Measurements from ENCODE around the gene RAB40B. TPM values are rescaled to one million over a fixed set of nuclear protein-coding genes. Genes with fewer than 3 reads are reported as not detected.
A peak's percentile ranks its signal among the peaks of the same experiment; 100 is the strongest.

RAB40B gene
- total RNA-seq, 1 donor from 2014 or later, result 45.5 TPM

DNA sequence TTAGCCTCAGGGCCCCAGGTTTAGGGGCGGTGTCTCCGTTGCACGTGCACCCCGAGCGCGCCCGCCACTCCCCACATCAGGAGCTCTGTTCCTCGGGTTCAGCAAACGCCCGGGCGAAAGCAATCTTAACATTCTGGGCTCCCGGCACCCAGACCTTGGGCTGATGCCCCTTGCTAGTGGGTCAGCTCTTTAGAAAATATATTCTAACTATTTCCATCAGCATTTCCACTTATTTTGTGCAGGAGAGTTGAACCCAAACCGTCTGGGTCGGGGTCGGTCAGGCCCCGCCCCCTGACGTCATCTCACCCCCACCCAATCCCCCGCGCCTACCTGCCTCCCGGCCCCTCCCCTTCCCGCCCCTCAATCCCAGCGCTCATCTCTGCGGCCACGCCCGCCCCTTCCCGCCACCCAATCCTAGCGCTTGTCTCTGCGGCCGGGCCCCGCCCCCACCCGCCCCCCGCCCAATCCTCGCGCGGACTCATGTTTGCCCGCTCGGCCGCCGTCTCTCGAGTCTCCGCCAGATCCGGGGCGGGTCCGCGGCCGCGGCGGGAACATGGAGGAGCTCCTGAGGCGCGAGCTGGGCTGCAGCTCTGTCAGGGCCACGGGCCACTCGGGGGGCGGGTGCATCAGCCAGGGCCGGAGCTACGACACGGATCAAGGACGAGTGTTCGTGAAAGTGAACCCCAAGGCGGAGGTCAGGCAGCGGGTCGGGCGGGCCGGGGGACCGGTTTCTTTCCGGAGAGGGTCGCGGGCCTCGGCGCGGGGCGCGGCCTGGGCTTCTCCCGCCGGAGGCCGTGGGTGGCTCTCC, 17.9 kb upstream of the RAB40B start, which contains the start of gene FN3KRP:
TSS of gene FN3KRP (plus strand) at position 504 of the 808 bp plus-strand sequence. CDS start at position 554, 50 bp downstream.
- DNase-seq (ENCODE audit: low read depth), result peak; percentile 96

DNA sequence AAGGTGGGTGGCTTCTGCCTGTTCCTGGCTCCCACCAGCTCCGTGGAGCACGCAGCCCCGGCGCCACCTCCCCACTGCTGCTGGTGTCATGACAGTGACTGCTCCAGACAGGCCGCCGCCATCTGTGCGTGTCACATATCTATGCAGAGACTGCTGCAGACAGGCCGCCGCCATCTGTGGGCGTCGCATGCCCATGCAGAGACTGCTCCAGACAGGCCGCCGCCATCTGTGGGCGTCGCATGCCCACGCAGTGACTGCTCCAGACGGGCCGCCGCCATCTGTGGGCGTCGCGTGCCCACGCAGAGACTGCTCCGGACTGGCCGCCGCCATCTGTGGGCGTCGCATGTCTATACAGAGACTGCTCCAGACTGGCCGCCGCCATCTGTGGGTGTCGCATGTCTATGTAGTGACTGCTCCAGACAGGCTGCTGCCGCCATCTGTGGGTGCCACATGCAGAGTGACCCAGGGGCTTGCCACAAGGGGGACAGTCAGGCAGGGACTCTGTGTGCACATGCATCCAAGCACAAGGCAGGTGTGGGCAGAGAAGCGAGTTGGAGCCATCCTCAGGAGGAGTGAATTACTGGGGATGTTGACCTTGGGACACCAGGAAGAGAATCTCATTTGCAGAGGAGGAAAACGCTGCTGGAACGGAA, 14.7 kb upstream of the RAB40B start:
- no peak for DNase-seq (ENCODE audit: low read depth)

DNA sequence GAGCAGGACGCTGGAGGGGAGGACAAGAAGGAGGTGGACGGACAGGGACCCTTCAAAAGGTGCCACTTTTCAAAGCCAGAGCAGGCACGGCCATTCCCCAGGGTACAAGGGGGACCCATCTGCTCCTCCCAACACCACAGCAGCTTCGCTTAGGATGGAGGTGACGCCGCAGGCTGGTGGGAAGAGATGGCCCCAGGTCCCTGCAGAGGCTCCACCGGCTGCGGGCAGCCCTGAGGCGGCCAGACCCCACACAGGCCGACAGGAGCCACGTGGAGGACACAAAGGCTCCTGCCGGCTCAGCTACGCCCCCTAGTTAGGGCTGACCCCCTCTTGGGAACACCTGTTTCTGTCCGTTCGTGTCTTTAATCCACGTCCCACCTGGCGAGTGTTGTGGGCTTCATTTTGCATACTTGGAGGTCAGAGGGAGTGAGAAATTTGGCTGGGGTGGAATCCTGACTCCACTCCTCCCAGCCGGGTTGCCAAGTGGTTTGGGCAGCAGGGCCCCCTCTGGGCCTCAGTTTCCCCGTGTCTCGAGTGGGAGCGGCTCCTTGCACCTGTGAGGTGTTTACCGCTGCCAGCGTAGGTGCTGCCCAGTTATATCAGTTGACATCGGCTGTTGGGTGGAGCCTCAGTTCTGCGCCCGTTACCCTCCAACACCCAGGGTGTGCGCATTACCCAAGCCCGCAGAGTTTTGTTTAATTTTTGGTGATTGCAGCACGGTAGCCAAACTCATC, 12.2 kb upstream of the RAB40B start:
- peak; percentile 80 for DNase-seq (ENCODE audit: low read depth)

DNA sequence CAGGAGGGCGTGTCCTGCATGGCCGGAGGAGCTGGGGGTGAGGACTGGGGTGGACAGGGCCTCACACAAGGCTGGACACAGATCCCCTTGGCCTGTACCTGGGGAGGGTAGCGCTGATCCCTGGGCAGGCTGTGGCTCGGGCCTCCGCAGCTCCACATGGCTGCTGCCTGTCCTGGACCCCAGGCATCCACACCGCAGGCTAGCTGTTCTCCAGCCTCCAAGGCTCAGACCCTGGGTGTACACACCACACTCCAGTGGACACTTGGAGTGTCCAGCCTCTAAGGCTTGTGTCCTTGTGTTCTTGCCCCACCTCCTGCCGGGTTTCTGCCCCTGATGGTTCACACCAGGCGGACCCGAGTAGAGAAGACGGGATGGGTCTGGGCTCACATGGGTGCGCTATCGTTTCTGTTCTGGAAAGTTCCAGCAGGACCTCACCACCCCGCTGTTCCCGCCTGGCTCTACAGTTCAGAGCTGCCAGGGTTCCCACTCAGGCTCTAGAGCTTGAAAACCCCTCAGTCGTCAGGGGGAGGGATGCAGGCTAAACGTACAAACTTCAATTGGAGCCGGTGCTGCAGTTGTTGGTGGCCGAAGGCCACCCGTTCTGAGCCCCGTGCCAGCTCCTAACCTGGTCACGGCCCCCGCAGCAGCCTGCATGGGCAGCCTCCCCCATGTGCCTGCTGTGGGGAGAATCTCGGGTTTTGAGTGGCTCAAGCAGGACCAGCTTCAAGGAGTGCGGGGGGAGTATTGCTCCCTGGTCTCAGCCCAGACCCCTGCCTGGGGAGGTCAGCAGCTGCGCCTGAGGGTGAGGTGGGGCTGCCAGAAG, 11.4 kb upstream of the RAB40B start:
- no peak for DNase-seq (ENCODE audit: low read depth)

DNA sequence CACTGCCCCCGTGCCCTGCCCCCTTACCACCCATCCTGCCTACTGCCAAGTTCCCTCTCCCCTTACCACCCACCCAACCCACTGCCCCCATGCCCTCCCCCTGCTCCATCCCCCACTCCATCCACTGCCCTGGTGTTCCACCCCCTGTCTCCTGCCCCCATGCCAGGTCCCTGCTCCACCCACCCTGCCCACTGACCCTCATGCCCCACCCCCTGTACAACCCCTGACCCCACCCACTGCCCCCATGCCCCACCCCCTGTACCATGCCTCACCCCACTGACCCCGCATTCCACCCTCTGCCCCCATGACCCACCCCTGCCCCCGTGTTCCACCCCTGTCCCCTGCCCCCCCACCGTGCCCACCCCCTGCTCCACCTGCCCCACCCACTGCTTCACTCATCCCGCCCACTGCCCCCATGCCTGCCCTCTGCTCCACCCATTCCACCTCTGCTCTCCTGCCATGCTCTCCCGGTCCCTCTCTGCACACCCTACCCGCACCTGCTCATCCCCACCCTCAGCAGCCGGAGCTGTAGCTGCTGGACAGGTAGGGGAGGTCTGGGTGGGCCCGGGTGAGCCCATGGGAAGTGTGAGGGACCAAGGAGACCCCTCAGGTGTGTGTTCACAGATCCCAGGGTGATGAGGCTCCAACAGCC, 10.7 kb upstream of the RAB40B start:
- DNase-seq (ENCODE audit: low read depth), result no peak

DNA sequence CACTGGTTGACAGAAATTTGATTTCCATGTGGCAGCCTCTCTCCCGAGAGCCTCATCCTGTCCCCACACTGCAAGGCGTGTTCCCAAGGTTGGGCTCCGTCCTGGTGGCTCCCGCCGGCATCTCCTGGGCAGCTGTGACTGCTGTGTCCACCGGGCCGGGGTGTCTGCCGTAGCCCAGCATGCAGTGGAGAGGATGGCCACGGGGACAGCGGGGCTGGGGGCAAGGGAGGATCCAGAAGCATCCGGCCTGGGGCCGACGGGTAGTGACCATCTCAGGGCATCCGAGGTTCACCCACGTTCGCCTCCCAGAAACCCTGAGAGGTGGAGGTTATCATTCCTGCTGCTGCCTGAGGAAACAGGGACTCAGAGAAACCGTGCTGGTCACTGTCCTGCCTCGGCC, 7.3 kb upstream of the RAB40B start:
- no peak for DNase-seq (ENCODE audit: low read depth)

DNA sequence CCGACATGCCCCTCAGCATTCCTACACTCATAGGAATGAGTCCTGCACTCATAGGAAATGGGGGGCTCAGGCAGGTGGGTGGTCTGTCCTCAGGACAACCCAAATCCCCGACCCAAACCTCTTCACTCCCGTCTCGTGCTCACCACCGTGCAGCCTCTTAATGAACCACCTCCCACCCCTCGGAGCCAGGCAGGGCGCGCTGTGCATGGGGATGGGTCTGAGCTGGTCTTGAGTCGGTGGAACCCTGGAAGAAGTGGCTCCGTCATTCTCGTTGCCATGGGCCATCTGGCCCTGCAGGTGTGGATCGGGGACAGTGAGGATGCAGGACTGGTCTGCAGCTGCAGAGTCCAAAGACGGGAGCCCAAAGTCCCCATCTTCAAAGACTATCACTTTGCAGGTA, 6.4 kb upstream of the RAB40B start:
- DNase-seq (ENCODE audit: low read depth), result no peak

DNA sequence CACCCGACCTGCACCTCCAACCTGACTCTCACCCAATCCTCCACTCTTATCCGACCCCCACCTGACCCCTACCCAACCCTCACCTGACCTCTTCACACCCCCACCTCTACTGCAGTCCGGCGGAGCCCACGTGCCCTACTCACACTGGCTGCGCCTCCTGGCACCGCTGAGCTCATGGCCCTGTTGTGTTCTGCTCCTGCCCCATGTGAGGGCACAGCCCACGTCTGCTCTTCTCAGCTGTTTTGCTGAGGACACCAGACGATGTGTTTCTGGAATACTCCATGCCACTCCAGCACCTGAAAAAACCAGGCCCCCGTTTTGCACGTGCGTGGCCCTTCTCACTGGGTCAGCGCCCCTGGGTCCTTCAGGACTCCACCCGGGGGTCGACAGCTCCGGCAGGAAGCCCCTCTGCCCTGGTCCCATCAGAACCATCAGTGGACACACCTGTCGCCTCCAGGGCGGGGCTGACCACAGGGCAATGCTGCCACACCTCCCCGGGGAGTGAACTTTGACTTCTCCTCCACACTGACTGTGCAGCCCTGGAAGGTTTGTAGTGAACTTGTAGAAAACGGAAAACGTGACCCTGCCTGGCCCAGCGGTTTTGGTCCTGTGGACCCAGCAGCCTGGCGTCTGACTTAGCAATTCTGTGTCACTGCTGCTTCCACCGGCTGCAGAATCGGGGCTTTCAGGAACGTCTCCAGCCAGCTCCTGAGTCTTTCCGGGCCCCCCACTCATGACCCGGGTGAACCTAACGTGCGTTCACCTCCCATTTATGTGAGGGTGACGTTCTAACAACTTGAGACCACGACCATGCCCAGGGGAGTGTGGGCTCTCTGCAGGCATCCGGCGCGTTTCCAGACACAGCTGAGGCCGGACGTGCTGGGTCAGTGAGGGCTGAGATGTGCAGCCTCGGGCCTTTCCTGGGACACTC, 5.7 kb upstream of the RAB40B start:
- no peak for DNase-seq (ENCODE audit: low read depth)

DNA sequence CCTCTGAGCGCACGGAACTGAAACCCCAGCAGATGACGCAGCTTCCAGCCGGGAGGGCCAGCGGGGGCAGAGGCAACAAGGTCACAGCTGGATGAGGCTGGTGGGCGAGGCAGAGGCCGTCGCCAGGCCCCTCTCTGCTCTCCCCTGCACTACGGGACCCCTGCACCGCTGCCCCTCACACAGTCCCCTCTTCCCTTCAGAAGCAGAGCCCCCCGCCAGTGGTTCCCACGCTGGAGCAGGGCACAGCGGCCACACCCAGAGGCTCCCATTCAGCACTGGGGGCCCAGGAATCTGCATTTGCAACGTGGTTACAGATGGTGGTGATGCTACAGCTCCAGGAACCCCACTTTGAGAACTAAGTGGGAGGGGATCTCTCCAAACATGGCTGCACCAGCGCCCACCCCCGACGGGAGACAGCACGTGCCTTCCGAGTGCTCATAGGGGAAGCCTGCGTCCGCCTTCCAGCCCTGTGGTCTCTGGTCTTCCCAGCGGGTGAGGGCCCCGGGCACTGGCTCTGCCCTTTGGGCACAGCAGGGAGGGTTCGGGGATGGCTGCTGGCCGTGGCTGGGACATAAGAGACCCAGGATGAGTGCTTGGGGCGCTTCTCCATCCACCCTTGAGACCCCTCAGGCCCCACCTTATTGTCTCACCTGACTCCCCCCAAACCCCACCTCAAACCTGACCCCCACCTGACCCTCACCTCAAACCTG, 4.7 kb upstream of the RAB40B start:
- DNase-seq (ENCODE audit: low read depth), result no peak

DNA sequence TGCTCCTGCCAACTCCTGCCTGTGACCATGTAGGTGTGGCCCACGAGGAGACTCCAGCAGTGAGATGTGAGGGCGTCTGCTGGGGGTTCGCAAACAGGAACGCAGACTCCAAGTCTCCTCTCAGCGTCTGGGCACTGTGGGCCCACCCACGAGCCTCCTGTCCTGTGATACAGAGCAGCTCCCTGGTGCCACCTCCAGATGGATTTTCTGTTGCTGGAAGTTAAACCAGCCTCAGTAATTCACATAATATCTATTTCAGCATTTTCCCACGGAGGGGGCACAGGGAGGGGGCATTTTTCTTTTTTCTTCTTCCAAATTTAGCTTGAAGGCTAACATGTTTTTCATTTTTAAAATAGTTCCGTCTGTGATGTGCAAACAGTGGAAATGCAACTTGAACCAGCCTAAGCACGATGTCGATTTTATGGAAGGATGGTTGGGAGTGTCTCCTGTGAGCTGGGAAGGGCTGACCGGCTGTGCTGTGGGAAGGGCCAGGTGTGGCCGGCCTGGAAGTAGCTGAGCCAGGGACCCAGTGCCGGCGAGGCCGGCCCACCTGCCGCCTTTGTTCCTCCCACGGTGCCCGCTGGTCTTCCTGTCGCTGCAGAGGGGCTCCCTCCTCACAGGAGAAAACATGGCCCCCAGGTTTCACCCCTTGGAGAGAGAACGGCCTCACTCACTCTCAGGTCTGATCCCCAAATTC, 3.9 kb upstream of the RAB40B start:
- DNase-seq (ENCODE audit: low read depth), result no peak

DNA sequence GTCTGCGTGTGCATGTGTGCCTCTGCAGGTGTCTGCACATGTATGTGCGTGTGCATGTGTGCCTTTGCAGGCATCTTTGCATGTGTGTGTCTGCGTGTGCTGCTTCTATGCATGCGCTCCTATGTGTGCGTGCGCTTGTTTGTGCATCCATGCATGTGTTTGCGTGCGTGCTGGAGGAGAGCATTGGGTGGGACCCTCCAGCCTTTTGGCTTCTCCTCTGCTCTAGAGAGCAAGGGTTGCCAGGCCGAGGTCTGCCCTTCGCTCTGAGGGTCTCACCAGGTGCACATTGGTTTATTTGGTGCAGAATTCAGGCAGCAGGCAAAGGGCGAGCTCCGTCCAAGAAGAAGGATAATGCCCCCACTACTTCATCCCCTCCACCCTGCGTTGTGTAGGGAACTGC, 1.1 kb upstream of the RAB40B start:
- DNase-seq (ENCODE audit: low read depth), result no peak

DNA sequence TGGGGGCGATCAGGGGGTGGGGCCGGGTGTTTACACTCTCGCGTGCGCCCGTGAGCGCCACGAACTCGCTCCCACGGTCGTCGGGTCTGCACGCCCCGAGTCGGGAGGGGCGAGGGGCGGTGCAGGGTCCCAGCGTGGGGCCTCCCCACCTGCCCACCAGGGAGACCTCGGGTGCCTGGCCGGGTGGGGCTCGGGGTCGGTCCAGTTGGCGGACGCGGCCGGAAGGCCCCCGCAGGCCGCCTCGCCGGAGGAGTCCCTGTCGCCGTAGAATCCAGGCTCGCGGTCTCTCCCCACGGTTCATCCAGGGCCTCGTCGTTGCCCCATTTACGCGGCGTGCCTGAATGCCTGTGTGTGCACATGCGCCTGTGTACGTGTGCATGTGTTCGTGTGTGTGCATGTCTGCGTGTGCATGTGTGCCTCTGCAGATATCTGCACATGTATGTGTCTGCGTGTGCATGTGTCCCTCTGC, 510 bp upstream of the RAB40B start:
- DNase-seq (ENCODE audit: low read depth), result no peak

DNA sequence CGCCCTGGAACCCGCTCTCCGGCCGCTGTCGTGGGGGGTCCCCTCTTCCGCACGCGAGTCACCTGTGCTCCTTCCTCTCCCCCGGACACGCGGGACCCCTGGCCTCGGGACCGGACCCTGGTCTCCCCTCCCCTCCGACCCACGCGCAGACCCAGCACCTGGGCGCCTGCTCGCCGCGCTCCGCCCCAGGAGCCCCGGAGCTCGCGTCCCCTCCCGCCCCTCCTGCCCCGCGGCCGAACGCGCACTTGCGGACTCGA, 762 bp downstream of the RAB40B start:
- DNase-seq (ENCODE audit: low read depth), result no peak

DNA sequence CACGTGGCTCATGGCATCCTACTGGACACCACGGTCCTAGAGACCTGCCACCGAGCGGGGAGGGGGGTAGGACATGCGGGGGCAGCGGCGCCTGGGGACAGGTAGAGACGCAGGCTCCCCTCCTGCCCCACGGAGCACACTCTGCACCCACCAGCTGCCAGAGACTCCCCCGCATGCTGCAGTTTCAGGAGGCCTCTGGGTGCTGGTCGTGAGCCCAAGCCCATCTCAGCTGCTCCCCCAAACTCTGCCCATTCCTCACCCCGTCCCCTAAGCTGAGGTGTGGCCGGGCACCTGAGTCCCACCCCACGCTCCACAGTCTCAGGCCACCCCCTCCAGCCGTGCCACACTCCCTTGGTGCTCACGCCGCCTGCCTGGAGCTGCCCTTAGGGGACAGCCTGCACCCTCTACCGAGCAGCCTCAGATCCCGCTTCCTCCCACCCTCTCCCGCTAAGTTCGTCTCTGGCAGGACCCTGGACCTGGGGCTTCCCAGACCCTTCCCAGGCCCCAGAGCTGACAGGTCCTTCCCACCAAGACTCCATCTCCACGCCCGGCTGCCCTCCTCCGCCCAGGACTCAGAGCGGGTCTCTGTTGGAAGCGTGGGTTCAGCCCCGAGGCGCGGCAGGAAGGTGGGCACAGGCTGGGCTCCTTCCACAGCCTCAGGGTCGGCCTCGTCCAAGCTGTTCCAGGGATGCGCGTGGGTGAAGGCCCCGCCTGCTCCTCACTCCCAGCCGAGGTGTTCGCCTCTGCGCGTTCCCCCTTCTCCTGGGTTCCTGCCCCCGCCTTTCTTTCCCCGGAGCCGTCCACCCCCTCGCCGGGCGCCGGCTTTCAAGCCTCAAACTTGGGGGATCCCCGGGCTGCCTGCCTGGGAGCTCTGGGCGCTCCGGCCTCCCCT, 1.3 kb downstream of the RAB40B start:
- DNase-seq (ENCODE audit: low read depth), result no peak

DNA sequence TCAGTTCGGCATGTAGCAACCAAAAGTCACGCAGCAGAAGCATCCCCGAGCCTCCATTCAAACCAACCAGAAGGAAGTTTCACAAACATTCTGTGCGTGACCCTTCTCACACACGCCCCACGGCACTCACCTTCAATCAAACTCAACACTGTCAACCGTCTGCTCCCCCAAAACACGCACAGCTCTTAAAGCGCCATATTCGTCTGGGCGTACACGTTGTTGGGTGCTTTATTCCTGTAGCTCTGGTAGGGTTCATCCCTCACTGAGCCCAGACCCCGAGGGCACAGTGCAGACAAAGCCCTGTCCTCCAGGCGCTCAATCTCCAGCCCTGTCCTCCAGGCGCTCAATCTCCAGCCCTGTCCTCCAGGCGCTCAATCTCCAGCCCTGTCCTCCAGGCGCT, 2.2 kb downstream of the RAB40B start:
- no peak for DNase-seq (ENCODE audit: low read depth)

DNA sequence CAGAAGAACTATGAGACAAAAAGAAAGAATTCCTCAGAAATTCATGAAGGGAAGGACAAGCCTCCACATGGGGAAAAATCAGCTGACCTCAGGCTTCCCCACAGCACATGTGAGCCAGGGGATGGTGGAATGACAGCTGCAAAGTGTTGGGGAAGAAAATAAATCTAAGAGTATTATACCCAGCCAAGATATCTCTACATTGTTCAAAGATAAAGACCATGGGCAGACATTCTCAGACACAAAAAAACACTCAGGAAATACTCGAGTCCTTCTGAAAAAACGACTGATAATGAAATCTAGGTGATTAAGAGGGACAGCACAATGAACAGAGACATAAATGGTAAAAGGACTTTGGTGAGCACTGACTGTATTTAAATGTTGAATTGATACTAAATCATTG, 3.9 kb downstream of the RAB40B start:
- DNase-seq (ENCODE audit: low read depth), result no peak

DNA sequence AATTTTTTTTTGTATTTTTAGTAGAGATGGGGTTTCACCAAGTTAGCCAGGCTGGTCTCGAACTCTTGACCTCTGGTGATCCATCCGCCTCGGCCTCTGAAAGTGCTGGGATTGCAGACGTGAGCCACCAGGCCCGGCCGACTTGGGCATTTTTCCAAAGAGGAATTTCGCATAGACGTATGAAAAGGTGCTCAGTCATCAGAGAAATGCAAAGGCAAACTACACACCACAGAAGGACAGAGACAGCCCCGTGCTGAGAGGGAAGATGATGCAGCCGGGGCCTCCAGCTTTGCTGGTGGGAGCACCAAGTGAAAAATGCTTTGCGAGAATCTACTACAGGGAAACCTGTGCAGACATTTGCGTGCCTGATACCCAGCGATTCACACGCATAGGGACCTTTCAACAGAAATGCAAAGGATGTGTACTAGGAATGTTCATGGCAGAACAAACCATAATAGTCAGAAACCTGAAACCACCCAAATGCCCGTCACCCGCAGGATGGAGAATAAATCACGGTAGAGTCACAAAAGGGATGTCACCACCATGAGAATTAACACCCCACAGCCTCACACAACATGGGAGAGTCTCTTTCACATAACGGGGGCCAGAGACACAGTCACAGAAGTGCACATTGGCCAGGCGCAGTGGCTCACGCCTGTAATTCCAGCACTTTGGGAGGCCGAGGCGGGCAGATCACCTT, 5.2 kb downstream of the RAB40B start:
- DNase-seq (ENCODE audit: low read depth), result no peak

All from myocyte (in vitro differentiated cells).